A549 treated with CpdA at 1 μM for 4 hours (cell line): ENCODE data around the gene ZSCAN21. TPM values are rescaled to one million over a fixed set of nuclear protein-coding genes. Genes with fewer than 3 reads are reported as not detected.

Experiments
- total RNA-seq: library from RNA; stranded (reverse); fragments of 200-300 nt; extraction: Qiagen RNA extraction; gene quantifications from 5 replicates; pipeline ENCODE4 v1.2.3, GENCODE V29; 2022; ENCODE audit warnings: low read depth

ZSCAN21 gene
- 10.0 to 12.2 TPM (median 10.5 TPM) in 5 replicates for total RNA-seq

GRCh38 chr7:100049441-100050291 lies at the start of gene ZSCAN21:
Gene ZSCAN21, plus strand, starts transcription at chr7:100049774. Its CDS starts 7,233 bp downstream, at chr7:100057007.

GRCh38 chr7:100015232-100016214 lies 34.1 kb upstream of the ZSCAN21 start, which contains the start of gene ZKSCAN1:
Gene ZKSCAN1, plus strand, starts transcription at chr7:100015596. Its CDS starts 7,911 bp downstream, at chr7:100023507.

GRCh38 chr7:100081535-100082102 lies 32.0 kb downstream of the ZSCAN21 start, which contains the start of gene ZNF3:
Gene ZNF3, minus strand, starts transcription at chr7:100081723. Its CDS starts 4,366 bp downstream, at chr7:100077357.

GRCh38 chr7:100088621-100089457 lies 39.3 kb downstream of the ZSCAN21 start, which contains the start of gene COPS6:
Gene COPS6, plus strand, starts transcription at chr7:100088969. Its CDS starts 22 bp downstream, at chr7:100088991.

GRCh38 chr7:100101016-100101862 lies 51.7 kb downstream of the ZSCAN21 start, which contains the start of the genes AP4M1 and MCM7:
Gene AP4M1, plus strand, starts transcription at chr7:100101643. Its CDS starts 72 bp downstream, at chr7:100101715.
Gene MCM7, minus strand, starts transcription at chr7:100101397. Its CDS starts 103 bp downstream, at chr7:100101294.

Other genes with a start within 250 kb of the ZSCAN21 start
- not detected in 5 replicates for gene CYP3A43, start 221.8 kb upstream of the ZSCAN21 start, total RNA-seq
- not detected in 5 replicates for gene OR2AE1, start 172.7 kb upstream of the ZSCAN21 start, total RNA-seq
- gene TRIM4, start 130.2 kb upstream of the ZSCAN21 start, total RNA-seq: 25.5 to 27.8 TPM (median 26.6 TPM) in 5 replicates
- gene GJC3, start 120.2 kb upstream of the ZSCAN21 start, total RNA-seq: 0.15 to 0.27 TPM (median 0.19 TPM) in 5 replicates
- gene AZGP1, start 73.7 kb upstream of the ZSCAN21 start, total RNA-seq: not detected in 5 replicates
- gene ZKSCAN1, start 34.2 kb upstream of the ZSCAN21 start, total RNA-seq: 6.6 to 11.3 TPM (median 9.3 TPM) in 5 replicates
- 17.8 to 24.8 TPM (median 18.8 TPM) in 5 replicates for gene ZNF3, start 31.9 kb downstream of the ZSCAN21 start, total RNA-seq
- gene COPS6, start 39.2 kb downstream of the ZSCAN21 start, total RNA-seq: 148 to 197 TPM (median 177 TPM) in 5 replicates
- 241 to 254 TPM (median 244 TPM) in 5 replicates for gene MCM7, start 51.6 kb downstream of the ZSCAN21 start, total RNA-seq
- 14.2 to 17.9 TPM (median 16.1 TPM) in 5 replicates for gene AP4M1, start 51.9 kb downstream of the ZSCAN21 start, total RNA-seq
- gene TAF6, start 69.6 kb downstream of the ZSCAN21 start, total RNA-seq: 60.0 to 70.6 TPM (median 68.0 TPM) in 5 replicates
- gene CNPY4, start 69.9 kb downstream of the ZSCAN21 start, total RNA-seq: 10.7 to 13.0 TPM (median 12.0 TPM) in 5 replicates
- gene MBLAC1, start 77.2 kb downstream of the ZSCAN21 start, total RNA-seq: 2.5 to 3.5 TPM (median 2.9 TPM) in 5 replicates
- 157 to 193 TPM (median 181 TPM) in 5 replicates for gene LAMTOR4, start 99.1 kb downstream of the ZSCAN21 start, total RNA-seq
- gene TRAPPC14, start 108.9 kb downstream of the ZSCAN21 start, total RNA-seq: 11.9 to 15.5 TPM (median 13.2 TPM) in 5 replicates
- gene GAL3ST4, start 118.8 kb downstream of the ZSCAN21 start, total RNA-seq: 0.07 to 0.08 TPM in 2 of 5 replicates, not detected in the others
- 0.24 to 1.4 TPM (median 0.67 TPM) in 5 replicates for gene GPC2, start 127.6 kb downstream of the ZSCAN21 start, total RNA-seq
- 0.18 to 0.45 TPM (median 0.26 TPM) in 4 of 5 replicates, not detected in the other for gene STAG3, start 128.1 kb downstream of the ZSCAN21 start, total RNA-seq
- not detected in 5 replicates for gene PVRIG, start 170.2 kb downstream of the ZSCAN21 start, total RNA-seq